ENCODE measurements around the gene CHAC2. TPM values are rescaled to one million over a fixed set of nuclear protein-coding genes. Genes with fewer than 3 reads are reported as not detected.

Gene CHAC2
- total and polyA plus RNA-seq, 9 of the 15 experiments (the other 6 are each of a cell fraction or from before 2014, with no cell fraction given): 9.8 to 35.6 (median 18.2) TPM

GRCh38 chr2:53767405-53768241, at the start of gene CHAC2 (continued):
- TF ChIP-seq AFF1 (IDR thresholded peaks at IDR 0.05; ENCODE audit: low read depth in 1 of 2, partially characterized antibody in 2 of 2) (peak in 1 of 2 experiments; percentile 96), ZNF3 (CRISPR knock-in tag; IDR thresholded peaks at IDR 0.05) (no peak), ZNF277 (CRISPR knock-in tag; IDR thresholded peaks at IDR 0.05; ENCODE audit: borderline replicate concordance) (no peak), MEIS2 (IDR thresholded peaks at IDR 0.05; ENCODE audit: partially characterized antibody) (peak; percentile 69), GATAD2B (IDR thresholded peaks at IDR 0.05; ENCODE audit: borderline replicate concordance) (no peak), PHB2 (IDR thresholded peaks at IDR 0.05; ENCODE audit: low read depth) (no peak), RAD51 (IDR thresholded peaks at IDR 0.05; ENCODE audit: borderline replicate concordance, low read depth) (no peak), ARNT (IDR thresholded peaks at IDR 0.05) (0 out of 4 replicates have a peak, but pooled peaks have one; percentile 41 to 45), CTBP1 (IDR thresholded peaks at IDR 0.05; ENCODE audit: borderline replicate concordance) (peak; percentile 19; the same call in 1 of the 2 replicates), SMAD2 (IDR thresholded peaks at IDR 0.05; ENCODE audit: low read depth, low read length) (no peak), ESRRA (IDR thresholded peaks at IDR 0.05; ENCODE audit: borderline replicate concordance, low read depth) (peak; percentile 28; the same call in 1 of the 2 replicates), THRAP3 (IDR thresholded peaks at IDR 0.05; ENCODE audit: borderline replicate concordance) (no peak; the same call in 1 of the 2 replicates)
- TF ChIP-seq, protein P1, sequence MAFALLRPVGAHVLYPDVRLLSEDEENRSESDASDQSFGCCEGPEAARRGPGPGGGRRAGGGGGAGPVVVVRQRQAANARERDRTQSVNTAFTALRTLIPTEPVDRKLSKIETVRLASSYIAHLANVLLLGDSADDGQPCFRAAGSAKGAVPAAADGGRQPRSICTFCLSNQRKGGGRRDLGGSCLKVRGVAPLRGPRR (CRISPR knock-in tag; IDR thresholded peaks at IDR 0.05): no peak
- TF ChIP-seq, protein P2, sequence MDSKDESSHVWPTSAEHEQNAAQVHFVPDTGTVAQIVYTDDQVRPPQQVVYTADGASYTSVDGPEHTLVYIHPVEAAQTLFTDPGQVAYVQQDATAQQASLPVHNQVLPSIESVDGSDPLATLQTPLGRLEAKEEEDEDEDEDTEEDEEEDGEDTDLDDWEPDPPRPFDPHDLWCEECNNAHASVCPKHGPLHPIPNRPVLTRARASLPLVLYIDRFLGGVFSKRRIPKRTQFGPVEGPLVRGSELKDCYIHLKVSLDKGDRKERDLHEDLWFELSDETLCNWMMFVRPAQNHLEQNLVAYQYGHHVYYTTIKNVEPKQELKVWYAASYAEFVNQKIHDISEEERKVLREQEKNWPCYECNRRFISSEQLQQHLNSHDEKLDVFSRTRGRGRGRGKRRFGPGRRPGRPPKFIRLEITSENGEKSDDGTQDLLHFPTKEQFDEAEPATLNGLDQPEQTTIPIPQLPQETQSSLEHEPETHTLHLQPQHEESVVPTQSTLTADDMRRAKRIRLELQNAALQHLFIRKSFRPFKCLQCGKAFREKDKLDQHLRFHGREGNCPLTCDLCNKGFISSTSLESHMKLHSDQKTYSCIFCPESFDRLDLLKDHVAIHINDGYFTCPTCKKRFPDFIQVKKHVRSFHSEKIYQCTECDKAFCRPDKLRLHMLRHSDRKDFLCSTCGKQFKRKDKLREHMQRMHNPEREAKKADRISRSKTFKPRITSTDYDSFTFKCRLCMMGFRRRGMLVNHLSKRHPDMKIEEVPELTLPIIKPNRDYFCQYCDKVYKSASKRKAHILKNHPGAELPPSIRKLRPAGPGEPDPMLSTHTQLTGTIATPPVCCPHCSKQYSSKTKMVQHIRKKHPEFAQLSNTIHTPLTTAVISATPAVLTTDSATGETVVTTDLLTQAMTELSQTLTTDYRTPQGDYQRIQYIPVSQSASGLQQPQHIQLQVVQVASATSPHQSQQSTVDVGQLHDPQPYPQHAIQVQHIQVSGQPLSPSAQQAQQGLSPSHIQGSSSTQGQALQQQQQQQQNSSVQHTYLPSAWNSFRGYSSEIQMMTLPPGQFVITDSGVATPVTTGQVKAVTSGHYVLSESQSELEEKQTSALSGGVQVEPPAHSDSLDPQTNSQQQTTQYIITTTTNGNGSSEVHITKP (IDR thresholded peaks at IDR 0.05; ENCODE audit: partially characterized antibody): no peak
- TF ChIP-seq, protein P3, sequence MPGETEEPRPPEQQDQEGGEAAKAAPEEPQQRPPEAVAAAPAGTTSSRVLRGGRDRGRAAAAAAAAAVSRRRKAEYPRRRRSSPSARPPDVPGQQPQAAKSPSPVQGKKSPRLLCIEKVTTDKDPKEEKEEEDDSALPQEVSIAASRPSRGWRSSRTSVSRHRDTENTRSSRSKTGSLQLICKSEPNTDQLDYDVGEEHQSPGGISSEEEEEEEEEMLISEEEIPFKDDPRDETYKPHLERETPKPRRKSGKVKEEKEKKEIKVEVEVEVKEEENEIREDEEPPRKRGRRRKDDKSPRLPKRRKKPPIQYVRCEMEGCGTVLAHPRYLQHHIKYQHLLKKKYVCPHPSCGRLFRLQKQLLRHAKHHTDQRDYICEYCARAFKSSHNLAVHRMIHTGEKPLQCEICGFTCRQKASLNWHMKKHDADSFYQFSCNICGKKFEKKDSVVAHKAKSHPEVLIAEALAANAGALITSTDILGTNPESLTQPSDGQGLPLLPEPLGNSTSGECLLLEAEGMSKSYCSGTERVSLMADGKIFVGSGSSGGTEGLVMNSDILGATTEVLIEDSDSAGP (CRISPR knock-in tag; IDR thresholded peaks at IDR 0.05): no peak

Data from K562 (cell line).